NCI-H2227 (cell line): ENCODE measurements around the gene FNDC3A.
"Not testable (repeated sequence)": the region's sequence is repeated elsewhere in the genome, so short reads cannot be mapped to it uniquely, and the experiment has no call there.

Source experiments
- DNase-seq: peaks from one replicate; lab custom pipeline; 2025; ENCODE audit not compliant: unreplicated experiment; lab: John Stamatoyannopoulos, UW

FNDC3A gene

DNA sequence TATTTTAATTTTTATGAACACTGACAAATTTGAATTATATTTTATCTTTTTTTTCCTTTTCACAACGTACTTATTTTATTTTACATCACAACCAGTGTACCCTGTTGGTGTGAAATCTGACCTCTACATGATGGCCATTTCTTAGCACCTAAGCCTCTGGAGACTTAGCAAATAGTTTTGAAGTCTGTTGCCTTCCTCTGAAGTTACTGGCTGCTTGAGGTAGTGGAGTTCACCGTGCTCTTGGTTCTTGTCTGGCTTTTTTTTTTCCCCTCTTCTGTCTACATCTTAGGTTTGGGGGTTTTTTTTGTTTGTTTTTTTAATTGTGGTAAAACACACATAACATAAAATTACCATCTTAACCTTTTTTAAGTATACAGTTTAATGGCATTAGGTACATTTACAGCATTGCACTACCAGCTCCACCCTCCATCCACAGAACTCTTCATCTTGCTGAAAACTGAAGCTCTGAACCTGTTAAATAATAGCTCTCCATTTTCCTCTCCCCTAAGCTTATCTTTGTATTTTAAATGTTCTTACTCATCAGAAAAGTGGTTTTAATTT lies 150.3 kb downstream of the FNDC3A start:
- no peak for DNase-seq

DNA sequence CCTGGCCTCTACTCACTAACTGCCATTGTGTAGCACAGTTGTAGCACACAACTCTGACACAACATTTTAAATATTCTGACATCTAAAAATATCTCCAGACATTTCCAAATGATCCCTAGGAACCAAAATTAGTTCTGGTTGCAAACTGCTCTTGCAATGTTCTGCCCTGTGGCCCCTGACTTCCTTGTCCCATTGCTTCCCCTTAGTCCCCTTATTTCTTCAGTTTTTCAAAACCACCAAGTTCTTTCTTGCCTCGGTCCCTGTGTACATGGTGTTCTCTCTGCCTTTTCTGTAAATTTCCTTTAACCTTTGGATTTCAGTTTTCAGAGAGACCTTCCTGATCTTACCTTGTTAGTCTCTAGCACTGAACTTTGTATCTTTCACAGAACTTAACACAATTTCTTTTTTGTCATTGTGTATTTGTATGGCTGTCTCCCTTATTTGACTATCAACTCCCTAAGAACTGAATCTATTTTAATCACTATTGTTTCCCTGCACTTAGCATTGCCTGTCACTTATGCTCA lies 156.8 kb downstream of the FNDC3A start:
- no peak for DNase-seq

DNA sequence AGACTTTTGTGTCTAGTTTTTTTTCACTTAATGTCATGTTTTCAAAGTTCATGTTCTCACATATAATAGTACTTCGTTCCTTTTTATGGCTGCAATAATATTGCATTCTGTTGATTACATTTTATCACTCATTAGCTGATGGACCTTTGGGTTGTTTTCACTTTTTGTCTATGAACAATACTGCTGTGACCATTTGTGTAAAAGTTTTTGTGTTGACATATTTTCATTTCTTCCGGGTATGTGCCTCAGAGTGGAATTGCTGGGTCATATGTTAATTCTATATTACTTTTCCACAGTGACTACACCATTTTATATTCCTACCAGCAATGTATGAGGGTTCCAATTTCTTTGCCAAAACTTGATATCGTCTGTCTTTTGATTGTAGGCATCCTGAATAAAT lies 158.6 kb downstream of the FNDC3A start:
- DNase-seq: no peak

DNA sequence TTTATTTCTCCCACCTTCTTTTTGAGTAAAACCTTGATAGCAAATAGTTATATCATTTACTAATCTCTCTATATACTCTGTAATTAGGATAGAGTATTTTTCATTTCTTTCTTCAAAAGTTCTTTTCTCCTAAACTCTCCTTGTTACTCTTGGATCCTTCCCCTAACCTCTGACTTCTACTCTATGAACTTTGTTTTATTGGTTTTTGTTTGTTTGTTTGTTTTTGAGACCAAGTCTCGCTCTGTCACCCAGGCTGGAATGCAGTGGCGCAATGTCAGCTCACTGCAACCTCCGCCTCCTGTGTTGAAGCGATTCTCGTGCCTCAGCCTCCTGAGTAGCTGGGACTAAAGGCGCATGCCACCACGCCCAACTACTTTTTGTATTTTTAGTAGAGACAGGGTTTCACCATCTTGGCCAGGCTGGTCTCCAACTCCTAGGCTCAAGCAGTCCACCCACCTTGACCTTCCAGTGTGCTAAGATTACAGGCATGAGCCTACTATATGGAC lies 161.5 kb downstream of the FNDC3A start:
- not testable (repeated sequence) for DNase-seq

DNA sequence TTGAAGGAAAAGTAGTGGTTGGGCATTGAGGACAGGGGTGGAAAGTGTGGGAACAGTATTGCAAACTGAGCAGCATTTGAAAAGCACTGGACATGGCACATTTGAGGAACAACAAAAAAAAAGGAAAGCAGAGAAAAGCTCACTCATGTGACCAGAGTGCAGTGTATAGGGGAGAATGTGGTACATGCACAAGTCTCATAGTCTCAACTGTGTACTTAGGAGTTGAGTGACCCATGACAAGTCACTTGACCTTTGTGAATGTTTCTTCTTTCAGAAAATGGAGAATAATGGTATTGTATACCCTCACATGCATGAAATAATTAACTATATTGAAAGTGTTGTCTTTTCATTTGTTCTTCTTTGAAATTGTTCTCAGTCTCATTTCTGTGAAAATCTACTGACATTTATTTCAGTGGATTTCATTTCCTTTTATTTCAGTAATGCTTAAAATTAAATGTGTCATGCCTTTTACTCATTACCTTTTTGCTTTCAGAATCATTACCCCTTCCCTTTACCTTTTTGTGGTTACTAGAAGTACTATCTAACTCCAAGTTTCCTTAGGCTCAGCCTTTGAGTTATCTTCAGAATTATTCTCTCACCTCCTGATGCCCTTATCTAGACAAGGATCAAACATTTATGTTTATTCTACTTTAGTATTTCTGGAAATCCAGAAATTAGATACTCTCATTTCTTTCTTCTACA lies 165.3 kb downstream of the FNDC3A start:
- DNase-seq: no peak

DNA sequence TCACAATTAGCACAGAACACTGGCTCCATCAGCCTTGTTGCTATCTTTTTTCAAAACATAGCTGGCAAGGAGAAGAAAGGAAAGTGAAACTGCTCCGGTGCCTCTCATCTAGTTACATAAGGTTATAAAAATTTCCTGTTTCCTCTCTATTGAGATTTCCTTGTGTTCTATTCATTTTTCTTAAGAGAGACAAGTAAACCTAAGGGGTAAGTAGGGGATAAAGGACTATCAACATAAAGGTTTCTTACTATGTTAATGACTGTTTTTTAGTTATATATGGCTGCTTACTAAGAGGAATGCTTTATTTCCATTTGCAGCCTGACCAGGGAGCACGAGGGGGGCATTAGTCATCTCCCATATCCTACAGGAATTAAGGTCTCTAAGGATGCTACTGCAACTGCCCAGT lies 171.2 kb downstream of the FNDC3A start:
- no peak for DNase-seq

DNA sequence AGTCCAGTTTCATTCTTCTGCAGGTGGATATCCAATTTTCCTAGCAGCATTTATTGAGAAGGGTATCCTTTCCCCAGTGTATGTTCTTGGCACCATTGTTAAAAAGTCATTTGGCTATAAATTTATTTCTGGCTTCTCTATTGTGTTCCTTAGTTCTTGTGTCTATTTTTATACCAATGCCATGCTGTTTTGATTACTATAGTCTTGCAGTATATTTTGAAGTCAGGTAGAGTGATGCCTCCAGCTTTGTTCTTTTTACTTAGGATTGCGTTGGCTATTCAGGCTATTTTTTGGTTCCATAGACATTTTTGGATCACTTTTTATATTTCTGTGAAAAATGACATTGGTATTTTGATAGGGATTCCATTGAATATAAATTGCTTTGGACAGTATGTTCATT lies 172.7 kb downstream of the FNDC3A start:
- no peak for DNase-seq

DNA sequence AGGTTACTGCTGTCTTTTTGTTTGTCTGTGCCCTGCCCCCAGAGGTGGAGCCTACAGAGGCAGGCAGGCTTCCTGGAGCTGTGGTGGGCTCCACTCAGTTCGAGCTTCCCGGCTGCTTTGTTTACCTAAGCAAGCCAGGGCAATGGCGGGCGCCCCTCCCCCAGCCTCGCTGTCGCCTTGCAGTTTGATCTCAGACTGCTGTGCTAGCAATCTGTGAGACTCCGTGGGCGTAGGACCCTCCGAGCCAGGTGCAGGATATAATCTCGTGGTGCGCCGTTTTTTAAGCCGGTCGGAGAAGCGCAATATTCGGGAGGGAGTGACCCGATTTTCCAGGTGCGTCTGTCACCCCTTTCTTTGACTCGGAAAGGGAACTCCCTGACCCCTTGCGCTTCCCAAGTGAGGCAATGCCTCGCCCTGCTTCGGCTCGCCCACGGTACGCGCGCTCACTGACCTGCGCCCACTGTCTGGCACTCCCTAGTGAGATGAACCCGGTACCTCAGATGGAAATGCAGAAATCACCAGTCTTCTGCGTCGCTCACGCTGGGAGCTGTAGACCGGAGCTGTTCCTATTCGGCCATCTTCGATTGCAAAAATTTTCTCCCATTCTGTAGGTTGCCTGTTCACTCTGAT lies 182.4 kb downstream of the FNDC3A start:
- not testable (repeated sequence) for DNase-seq

DNA sequence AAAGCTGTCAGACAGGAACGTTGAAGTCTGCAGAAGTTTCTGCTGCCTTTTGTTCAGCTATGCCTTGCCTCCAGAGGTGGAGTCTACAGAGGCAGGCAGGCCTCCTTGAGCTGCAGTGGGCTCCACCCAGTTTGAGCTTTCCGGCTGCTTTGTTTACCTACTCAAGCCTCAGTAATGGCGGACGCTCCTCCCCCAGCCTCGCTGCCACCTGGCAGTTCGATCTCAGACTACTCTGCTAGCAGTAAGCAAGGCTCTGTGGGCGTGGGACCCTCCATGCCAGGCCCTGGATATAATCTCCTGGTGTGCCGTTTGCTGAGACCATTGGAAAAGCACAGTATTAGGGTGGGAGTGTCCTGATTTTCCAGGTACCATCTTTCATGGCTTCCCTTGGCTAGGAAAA lies 187.4 kb downstream of the FNDC3A start:
- not testable (repeated sequence) for DNase-seq

DNA sequence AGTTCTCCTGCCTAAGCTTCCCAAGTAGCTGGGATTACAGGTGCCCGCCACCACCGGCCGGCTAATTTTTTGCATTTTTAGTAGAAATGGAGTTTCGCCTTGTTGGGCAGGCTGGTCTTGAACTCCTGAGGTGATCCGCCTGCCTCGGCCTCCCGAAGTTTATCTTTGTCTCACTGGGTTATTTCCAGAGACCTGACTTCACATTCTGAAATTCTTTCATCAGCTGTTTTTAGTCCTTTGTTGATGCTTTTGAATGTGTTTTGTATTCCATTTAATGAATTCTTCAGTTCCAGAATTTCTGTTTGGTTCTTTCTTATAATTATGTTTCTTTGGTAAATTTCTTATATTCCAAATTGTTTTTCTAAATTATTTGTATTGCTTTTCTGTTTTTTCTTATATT lies 189.0 kb downstream of the FNDC3A start:
- no peak for DNase-seq

DNA sequence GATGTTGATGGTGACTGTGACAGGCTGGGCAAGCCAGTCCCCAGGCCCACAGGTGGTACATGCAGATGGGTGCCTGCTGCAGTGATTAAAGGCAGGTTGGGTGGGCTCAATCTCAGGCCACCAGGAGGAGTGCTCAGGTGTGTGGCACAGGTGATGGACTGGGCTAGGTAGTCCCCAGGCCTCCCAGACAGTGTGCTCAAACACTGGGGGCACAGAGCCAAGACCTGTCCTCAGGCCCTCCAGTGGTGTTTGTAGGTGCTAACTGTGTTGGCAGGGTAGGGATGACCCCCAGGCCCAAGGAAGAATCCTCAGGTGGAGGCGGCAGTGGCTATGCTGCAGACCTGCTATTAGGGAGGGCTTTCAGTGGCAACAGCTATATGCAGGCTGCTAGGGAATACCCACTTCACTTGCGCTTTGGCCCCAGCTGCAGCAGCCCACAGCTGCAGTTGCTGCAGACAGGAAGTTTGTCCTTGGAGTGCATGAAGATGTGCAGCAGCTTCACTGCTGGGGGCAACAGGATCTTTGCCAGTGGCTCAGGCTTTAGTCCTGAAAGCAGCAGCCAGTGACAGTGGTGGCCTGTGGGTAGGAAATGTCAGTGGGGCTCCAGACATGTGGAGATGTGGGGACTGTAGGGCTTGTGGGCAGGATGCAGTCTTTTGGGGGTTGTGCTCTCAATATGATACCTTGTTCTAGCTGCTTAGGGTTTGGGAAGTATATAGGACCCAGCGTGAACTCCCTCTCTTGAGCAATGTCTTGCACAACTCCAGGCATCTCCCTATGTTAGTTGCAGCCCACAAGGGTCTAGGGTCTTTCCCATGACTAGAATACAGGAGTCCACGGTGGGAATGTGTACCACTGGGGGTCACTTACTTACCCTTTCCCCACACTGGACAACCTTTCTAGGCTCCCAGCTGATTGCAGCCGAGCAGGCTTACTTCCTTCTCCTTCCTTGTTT lies 190.4 kb downstream of the FNDC3A start:
- no peak for DNase-seq

DNA sequence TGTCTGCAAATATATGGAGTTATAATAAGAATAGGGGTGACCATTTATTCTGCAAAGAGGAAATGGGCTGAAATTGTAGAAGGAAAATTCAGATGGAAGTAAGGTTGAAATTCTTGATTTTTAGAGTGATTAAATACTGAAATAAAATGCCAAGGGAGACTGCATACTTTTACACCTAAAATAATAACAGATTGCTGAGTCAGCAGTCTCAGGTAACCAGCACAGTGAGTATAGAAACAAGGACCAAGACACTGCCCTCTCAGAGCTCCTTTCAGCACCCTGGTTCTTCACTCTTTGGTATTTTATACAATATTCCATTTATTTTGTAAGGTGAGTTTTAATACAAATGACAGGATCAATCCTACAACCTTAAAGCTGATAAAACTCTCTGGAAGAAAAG lies 195.6 kb downstream of the FNDC3A start:
- DNase-seq: no peak

DNA sequence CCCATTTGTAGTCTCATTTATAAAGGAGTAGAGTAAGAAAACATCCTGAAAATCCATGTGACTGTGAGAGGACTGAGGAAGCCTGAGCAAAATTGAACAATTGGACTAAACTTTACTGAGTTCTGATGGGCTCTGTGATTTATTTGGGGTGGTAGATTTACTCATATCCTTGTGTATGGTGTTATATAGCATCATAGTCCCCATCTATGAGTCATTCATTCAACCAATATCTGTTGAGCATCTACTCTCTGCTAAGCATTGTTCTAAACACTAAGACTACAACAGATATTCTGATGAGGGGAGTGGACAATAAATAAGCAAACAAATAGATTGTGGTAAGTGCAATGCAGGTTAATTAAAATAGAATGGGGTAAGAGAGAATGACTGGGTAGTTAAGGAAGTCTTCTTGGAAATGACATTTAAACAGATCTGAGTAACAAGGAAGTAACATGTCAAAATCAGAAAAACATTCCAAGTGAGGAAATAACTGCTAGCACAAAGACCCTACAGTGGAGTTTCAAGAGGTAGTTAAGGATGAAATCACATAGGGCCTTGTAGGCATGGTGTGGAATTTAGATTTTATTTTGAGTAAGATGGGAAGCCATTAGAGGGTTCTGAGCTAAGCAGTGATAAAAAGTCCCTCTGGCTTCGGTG lies 208.1 kb downstream of the FNDC3A start:
- DNase-seq: no peak

DNA sequence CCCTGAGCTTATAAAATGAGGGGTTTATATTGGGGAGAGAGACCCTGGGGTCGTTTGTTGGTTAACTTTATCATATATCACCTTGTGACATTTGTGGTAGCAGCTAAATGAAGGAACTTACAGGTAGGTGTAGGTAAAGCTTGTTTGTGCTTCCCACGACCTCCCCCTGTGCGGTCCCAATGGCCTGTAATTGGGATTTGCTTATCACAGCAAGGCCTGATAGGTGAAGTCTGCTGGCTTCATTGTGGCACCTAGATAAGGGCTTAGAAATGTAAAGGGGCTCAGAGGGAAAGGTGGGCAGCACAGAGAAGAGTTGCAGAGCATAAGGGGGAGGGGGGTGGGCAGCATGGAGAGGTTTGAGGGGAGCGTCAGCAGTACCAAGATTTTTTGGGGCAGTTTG lies 208.9 kb downstream of the FNDC3A start:
- no peak for DNase-seq

DNA sequence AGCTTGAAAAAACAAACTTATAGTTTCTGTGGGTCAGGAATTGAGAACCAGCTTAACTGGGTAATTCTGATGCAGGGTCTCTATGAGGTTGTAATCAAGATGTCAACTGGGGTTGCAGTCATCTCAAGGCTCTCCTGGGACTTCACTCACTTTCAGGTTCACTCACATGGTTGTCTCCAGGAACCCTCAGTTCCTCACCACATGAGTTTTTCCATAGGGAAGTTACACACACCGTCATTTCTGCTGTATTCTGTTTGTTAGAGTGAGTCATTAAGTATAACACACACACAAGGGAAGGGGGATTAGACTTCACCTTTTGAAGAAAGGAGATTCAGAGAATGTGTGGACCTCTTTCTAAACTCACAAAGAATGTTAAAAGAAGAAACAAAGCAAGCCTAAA lies 209.6 kb downstream of the FNDC3A start:
- no peak for DNase-seq

DNA sequence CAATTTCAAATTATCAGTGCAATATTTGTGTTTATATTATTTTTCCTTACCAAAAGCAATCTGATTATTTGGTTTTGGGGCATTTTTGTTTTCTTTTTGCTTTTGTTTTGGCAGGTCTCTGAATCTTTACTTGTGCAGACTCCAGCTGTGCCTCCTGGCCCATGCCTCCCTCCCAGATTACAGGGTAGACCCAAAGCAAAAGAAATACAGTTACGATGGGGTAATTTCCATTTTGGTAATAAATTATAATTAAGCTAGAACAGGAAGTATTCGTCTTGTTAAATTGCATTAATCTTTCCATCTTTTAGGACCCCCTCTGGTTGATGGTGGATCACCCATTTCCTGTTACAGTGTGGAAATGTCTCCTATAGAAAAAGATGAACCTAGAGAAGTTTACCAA lies 215.2 kb downstream of the FNDC3A start:
- DNase-seq: no peak

DNA sequence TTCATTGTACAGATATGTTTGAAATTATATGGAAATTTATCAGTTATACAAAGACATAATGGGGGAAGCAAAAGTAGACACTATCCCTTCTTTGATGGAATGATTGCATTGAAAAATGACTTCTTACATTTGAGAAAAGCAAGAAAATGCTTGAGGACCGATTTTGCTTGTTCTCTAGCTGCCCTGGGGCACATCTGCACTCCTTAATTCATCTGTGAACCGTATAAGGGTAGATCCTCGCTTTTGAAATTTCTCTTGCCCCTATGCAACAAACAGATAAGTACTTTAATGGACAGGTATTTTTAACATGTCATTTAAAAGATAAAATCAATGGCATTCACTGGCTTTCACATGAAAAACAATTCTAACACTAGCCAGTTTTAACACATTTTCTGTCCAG lies 230.9 kb downstream of the FNDC3A start:
- DNase-seq: no peak

DNA sequence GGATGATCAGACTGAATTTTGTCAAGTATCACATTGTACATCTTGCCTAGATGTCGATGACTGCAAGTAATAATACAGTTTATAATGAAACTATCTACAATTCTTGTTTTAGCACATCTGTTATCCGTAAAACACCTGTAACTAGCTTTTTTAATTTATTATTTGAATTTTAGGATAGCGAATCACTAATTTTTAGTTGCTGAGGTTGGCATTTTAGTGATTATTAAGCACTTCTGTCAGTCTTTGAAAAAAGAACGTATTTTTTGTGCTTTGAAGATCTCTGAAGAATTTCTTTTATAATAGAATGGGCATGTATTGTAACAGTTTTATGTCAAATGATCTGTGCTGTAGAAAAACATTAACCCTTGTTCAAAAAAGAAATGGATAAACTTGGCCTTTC lies 232.9 kb downstream of the FNDC3A start:
- no peak for DNase-seq

DNA sequence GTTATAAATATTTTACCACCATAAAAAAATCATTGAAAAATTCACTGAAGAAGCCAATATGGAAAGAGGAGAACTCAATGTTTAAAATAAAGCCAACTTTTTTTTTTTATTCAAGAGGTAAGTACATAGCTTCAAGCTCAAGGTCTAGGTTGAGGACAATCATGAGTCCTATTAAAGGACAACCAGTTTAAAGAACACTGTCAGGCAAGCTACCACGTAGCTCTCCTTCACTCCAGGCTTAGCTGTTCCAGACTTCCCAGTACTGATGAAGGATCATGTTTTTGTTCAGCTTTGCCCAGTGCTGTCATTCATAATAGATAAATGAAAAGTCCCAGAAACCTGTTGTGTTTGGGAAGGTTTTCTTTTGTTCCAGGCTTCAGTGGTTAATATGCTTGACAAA lies 234.4 kb downstream of the FNDC3A start:
- DNase-seq: no peak

DNA sequence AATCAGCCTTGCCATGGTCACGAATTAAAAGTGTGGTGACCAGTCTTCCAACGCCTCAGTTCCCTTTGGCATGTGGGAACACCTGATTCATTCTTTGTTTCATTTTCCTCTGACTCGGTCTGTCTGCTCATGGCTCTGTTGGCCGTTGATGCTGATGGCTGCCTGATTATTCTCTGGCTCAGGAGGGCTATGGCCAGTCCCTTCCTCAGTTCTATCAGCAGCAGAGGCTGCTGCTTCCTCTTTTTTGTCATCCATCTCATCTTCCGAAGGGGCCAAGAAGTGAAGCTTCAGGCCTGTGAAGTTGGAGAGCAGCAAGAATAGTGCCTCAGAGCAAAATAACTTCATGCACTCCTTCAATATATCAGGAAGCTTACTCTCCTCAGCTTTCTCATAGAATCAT lies 235.0 kb downstream of the FNDC3A start:
- no peak for DNase-seq

DNA sequence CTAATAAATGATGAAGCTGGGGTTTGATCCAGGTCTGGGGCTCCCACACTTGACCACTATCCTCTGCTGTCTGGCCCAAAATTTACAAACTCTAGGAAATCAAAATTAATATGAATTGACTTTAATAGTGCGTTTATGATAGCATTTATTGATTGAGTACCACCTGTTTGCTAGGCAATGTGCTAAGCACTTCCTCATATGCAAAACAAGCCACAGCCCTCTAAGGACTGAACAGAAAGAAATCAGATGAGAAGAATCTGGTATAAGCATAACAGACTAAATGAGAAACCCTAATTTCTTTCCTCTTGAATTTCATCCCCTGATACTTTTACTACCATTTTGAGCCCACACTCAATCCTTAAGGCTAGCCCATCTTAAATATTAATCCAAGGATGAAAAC lies 237.8 kb downstream of the FNDC3A start:
- no peak for DNase-seq
